WTC11 (cell line): ENCODE data around the gene ABCC4. TPM values are rescaled to one million over a fixed set of nuclear protein-coding genes. Genes with fewer than 3 reads are reported as not detected.

ENCODE experiments used
- ATAC-seq: fragments of 200-7000 bp; cut with Tn5 transposase; 2 replicates; pipeline ENCODE4 v1.10.0; 2021; ENCODE audit warnings: mild to moderate bottlenecking, moderate library complexity
- CTCF ChIA-PET: fragments of 300-600 bp; sonication (Branson Sonifier 250); formaldehyde crosslinking; loops from one replicate; lab custom pipeline; 2021; ENCODE audit warnings: antibody characterized with exemption; lab: Charles Lee
- POLR2A ChIA-PET: fragments of 350-600 bp; sonication (Branson Sonifier 250); formaldehyde crosslinking; loops from one replicate; lab custom pipeline; 2021; ENCODE audit warnings: antibody characterized with exemption; lab: Charles Lee
- DNase-seq: peaks from one replicate; pipeline ENCODE4 v3.0.0; 2021; ENCODE audit warnings: low spot score
- H3K27ac Mint-ChIP-seq: 2 replicates; pipeline ENCODE4 v1.8.0; 2021; ENCODE audit warnings: mixed read lengths
- H3K27me3 Mint-ChIP-seq: 2 replicates; pipeline ENCODE4 v1.8.0; 2021; ENCODE audit warnings: low read depth, mild to moderate bottlenecking, moderate library complexity, mixed read lengths
- H3K36me3 Mint-ChIP-seq: 2 replicates; pipeline ENCODE4 v1.8.0; 2021; ENCODE audit warnings: mixed read lengths
- H3K4me1 Mint-ChIP-seq: 2 replicates; pipeline ENCODE4 v1.8.0; 2022; ENCODE audit warnings: mixed read lengths
- H3K4me3 Mint-ChIP-seq: 2 replicates; pipeline ENCODE4 v1.8.0; 2021; ENCODE audit warnings: mild to moderate bottlenecking, moderate library complexity, mixed read lengths
- H3K9me3 Mint-ChIP-seq: 2 replicates; pipeline ENCODE4 v1.8.0; 2021; ENCODE audit warnings: mixed read lengths
- CBFB ChIP-seq: sonication (generic); formaldehyde crosslinking; IDR thresholded peaks from 2 replicates; pipeline ENCODE4 v1.8.1; 2022; ENCODE audit warnings: mild to moderate bottlenecking, low read depth, missing genetic modification reagents
- ETV6 ChIP-seq: sonication (generic); formaldehyde crosslinking; IDR thresholded peaks from 2 replicates; pipeline ENCODE4 v1.8.1; 2022; ENCODE audit warnings: mild to moderate bottlenecking, missing genetic modification reagents
- NR2C2 ChIP-seq: sonication (generic); formaldehyde crosslinking; IDR thresholded peaks from 2 replicates; pipeline ENCODE4 v1.8.0; 2022; ENCODE audit warnings: mild to moderate bottlenecking, missing genetic modification reagents
- NR3C1 ChIP-seq: sonication (generic); formaldehyde crosslinking; conservative IDR thresholded peaks from 2 replicates; pipeline ENCODE4 v1.8.1; 2023; ENCODE audit warnings: low read depth, mild to moderate bottlenecking, missing genetic modification reagents
- PREB ChIP-seq: sonication (generic); formaldehyde crosslinking; IDR thresholded peaks from 2 replicates; pipeline ENCODE4 v1.8.1; 2022; ENCODE audit warnings: mild to moderate bottlenecking, missing genetic modification reagents, moderate library complexity, borderline replicate concordance
- PRRX2 ChIP-seq: fragments of 250-450 bp; sonication (Bioruptor Pico); IDR thresholded peaks from 2 replicates; pipeline ENCODE4 v1.8.0; 2021; ENCODE audit warnings: mild to moderate bottlenecking
- TP53 ChIP-seq: sonication (generic); formaldehyde crosslinking; IDR thresholded peaks from 2 replicates; pipeline ENCODE4 v1.8.1; 2023; ENCODE audit warnings: mild to moderate bottlenecking, missing genetic modification reagents
- ZNF138 ChIP-seq: sonication (generic); formaldehyde crosslinking; conservative IDR thresholded peaks from 2 replicates; pipeline ENCODE4 v1.8.1; 2022; ENCODE audit warnings: mild to moderate bottlenecking, moderate library complexity, missing genetic modification reagents
- ZNF263 ChIP-seq: sonication (generic); formaldehyde crosslinking; IDR thresholded peaks from 2 replicates; pipeline ENCODE4 v1.8.1; 2022; ENCODE audit warnings: low read depth, mild to moderate bottlenecking, moderate library complexity, missing genetic modification reagents
- ZNF317 ChIP-seq: sonication (generic); formaldehyde crosslinking; IDR thresholded peaks from 2 replicates; pipeline ENCODE4 v1.8.1; 2023; ENCODE audit warnings: low read depth, mild to moderate bottlenecking, moderate library complexity, missing genetic modification reagents, borderline replicate concordance
- ZNF423 ChIP-seq: fragments of 250-450 bp; sonication (Bioruptor Pico); IDR thresholded peaks from 2 replicates; pipeline ENCODE4 v2.1.2; 2022; ENCODE audit warnings: mild to moderate bottlenecking, moderate library complexity
- total RNA-seq: library from RNA; stranded (reverse); gene quantifications from 3 replicates; pipeline ENCODE4 v1.2.3, GENCODE V29; 2021
- TF ChIP-seq, protein P1 (sequence below): sonication (generic); formaldehyde crosslinking; IDR thresholded peaks from 2 replicates; pipeline ENCODE4 v1.8.0; 2022; ENCODE audit warnings: mild to moderate bottlenecking, missing genetic modification reagents
- TF ChIP-seq, protein P2 (sequence below): sonication (generic); formaldehyde crosslinking; IDR thresholded peaks from 2 replicates; pipeline ENCODE4 v1.8.0; 2022; ENCODE audit warnings: missing genetic modification reagents
- TF ChIP-seq, protein P3 (sequence below): sonication (generic); formaldehyde crosslinking; IDR thresholded peaks from 2 replicates; pipeline ENCODE4 v1.8.0; 2022; ENCODE audit warnings: mild to moderate bottlenecking, missing genetic modification reagents
- TF ChIP-seq, protein P4 (sequence below): sonication (generic); formaldehyde crosslinking; IDR thresholded peaks from 2 replicates; pipeline ENCODE4 v1.8.0; 2023; ENCODE audit warnings: missing genetic modification reagents
- TF ChIP-seq, protein P5 (sequence below): sonication (generic); formaldehyde crosslinking; IDR thresholded peaks from 2 replicates; pipeline ENCODE4 v1.8.0; 2023; ENCODE audit warnings: mild to moderate bottlenecking, missing genetic modification reagents

ABCC4 gene
- total RNA-seq, 1 experiment from 2014 or later: 7.2 TPM

DNA sequence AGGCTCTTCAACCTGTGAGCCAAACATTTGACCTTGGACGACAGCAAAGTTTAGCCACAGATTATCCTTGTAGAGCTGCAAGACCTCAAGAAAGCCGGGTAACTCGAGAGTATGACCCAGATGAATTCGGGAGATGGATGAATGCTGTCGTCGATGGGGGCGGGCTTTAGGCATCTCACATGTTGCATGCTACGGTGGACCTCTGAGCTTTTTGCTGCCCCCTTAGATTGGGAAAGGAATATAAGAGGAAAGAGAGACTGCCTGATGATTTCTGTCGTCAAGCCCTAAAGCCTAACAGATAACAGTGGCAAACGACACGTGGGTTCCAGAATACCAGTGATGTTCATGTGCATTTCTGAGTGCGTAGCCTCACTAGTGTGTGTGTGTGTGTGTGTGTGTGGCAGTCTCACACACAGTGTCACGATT, 730 bp upstream of the ABCC4 start:
- ATAC-seq (peak; percentile 43), DNase-seq (no peak)
- Mint-ChIP-seq H3K9me3 (no peaks in the 10 kb centered on the region), H3K27ac (no peak overlapping the region), H3K4me3 (peak overlapping the region; percentile 66), H3K4me1 (peaks cover 11% of the 10 kb centered on the region), H3K36me3 (no peaks in the 10 kb centered on the region), H3K27me3 (peaks cover 41% of the 10 kb centered on the region)
- no peak for TF ChIP-seq ZNF423
- TF ChIP-seq, protein P1, sequence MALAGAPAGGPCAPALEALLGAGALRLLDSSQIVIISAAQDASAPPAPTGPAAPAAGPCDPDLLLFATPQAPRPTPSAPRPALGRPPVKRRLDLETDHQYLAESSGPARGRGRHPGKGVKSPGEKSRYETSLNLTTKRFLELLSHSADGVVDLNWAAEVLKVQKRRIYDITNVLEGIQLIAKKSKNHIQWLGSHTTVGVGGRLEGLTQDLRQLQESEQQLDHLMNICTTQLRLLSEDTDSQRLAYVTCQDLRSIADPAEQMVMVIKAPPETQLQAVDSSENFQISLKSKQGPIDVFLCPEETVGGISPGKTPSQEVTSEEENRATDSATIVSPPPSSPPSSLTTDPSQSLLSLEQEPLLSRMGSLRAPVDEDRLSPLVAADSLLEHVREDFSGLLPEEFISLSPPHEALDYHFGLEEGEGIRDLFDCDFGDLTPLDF (CRISPR knock-in tag): 0 out of 2 replicates have a peak, but pooled peaks have one; percentile 3
- TF ChIP-seq, protein P2, sequence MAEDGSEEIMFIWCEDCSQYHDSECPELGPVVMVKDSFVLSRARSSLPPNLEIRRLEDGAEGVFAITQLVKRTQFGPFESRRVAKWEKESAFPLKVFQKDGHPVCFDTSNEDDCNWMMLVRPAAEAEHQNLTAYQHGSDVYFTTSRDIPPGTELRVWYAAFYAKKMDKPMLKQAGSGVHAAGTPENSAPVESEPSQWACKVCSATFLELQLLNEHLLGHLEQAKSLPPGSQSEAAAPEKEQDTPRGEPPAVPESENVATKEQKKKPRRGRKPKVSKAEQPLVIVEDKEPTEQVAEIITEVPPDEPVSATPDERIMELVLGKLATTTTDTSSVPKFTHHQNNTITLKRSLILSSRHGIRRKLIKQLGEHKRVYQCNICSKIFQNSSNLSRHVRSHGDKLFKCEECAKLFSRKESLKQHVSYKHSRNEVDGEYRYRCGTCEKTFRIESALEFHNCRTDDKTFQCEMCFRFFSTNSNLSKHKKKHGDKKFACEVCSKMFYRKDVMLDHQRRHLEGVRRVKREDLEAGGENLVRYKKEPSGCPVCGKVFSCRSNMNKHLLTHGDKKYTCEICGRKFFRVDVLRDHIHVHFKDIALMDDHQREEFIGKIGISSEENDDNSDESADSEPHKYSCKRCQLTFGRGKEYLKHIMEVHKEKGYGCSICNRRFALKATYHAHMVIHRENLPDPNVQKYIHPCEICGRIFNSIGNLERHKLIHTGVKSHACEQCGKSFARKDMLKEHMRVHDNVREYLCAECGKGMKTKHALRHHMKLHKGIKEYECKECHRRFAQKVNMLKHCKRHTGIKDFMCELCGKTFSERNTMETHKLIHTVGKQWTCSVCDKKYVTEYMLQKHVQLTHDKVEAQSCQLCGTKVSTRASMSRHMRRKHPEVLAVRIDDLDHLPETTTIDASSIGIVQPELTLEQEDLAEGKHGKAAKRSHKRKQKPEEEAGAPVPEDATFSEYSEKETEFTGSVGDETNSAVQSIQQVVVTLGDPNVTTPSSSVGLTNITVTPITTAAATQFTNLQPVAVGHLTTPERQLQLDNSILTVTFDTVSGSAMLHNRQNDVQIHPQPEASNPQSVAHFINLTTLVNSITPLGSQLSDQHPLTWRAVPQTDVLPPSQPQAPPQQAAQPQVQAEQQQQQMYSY (CRISPR knock-in tag): no peak
- no peak for TF ChIP-seq CBFB (CRISPR knock-in tag)
- peak; percentile 9; the same call in 1 of the 2 replicates for TF ChIP-seq ZNF263 (CRISPR knock-in tag)
- TF ChIP-seq, protein P3, sequence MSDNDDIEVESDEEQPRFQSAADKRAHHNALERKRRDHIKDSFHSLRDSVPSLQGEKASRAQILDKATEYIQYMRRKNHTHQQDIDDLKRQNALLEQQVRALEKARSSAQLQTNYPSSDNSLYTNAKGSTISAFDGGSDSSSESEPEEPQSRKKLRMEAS (CRISPR knock-in tag): peak; percentile 14; the same call in 1 of the 2 replicates
- 0 out of 2 replicates have a peak, but pooled peaks have one; percentile 6 for TF ChIP-seq ZNF317
- no peak for TF ChIP-seq NR2C2 (CRISPR knock-in tag)
- TF ChIP-seq ZNF138 (CRISPR knock-in tag): no peak
- TF ChIP-seq, protein P4, sequence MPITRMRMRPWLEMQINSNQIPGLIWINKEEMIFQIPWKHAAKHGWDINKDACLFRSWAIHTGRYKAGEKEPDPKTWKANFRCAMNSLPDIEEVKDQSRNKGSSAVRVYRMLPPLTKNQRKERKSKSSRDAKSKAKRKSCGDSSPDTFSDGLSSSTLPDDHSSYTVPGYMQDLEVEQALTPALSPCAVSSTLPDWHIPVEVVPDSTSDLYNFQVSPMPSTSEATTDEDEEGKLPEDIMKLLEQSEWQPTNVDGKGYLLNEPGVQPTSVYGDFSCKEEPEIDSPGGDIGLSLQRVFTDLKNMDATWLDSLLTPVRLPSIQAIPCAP: no peak; the same call in 1 of the 2 replicates
- TF ChIP-seq ETV6 (CRISPR knock-in tag): no peak
- TF ChIP-seq, protein P5, sequence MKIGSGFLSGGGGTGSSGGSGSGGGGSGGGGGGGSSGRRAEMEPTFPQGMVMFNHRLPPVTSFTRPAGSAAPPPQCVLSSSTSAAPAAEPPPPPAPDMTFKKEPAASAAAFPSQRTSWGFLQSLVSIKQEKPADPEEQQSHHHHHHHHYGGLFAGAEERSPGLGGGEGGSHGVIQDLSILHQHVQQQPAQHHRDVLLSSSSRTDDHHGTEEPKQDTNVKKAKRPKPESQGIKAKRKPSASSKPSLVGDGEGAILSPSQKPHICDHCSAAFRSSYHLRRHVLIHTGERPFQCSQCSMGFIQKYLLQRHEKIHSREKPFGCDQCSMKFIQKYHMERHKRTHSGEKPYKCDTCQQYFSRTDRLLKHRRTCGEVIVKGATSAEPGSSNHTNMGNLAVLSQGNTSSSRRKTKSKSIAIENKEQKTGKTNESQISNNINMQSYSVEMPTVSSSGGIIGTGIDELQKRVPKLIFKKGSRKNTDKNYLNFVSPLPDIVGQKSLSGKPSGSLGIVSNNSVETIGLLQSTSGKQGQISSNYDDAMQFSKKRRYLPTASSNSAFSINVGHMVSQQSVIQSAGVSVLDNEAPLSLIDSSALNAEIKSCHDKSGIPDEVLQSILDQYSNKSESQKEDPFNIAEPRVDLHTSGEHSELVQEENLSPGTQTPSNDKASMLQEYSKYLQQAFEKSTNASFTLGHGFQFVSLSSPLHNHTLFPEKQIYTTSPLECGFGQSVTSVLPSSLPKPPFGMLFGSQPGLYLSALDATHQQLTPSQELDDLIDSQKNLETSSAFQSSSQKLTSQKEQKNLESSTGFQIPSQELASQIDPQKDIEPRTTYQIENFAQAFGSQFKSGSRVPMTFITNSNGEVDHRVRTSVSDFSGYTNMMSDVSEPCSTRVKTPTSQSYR (CRISPR knock-in tag): peak; percentile 2; the same call in 1 of the 2 replicates
- ChIA-PET POLR2A (interaction anchor here (0.7 kb wide), 1 partner anchor 374 kb away, joined by 3 read pairs; no protein-coding TSS in a partner anchor), CTCF (interaction anchor here (0.8 to 4.0 kb wide), 6 partner anchors 28 to 634 kb away, joined by 3 to 38 read pairs (median 10); no protein-coding TSS in a partner anchor)

DNA sequence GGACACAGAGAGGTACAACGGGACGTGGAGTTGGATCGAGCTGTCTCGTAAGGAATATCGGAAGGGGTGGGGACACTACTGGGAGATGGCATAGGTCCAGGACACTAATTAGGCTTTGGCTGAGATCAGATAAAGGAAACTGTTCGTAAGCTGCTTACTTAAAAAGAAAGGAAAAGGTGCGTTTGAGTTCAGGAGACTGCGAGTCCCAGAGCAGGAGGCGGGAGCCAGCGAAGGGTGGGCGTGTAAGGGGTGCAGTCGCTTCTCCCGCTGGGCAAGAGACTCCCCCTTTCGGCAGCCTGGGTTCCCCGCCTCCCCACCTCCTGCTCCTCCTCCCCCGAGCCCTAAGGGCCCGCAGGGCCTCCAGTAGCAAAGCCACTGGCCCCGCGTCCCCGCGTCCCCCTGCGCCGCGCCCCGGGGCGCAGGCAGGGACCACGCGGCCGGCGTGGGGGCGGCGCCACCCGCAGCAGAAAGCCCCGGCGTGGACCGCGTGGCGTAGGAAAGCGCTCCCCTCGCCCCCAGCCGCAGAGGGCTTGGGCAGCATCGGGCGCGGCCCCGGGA, 547 bp downstream of the ABCC4 start:
- Mint-ChIP-seq H3K4me1 (peaks cover 11% of the 10 kb centered on the region), H3K9me3 (no peaks in the 10 kb centered on the region), H3K27me3 (peaks cover 41% of the 10 kb centered on the region), H3K27ac (no peak overlapping the region), H3K4me3 (peak overlapping the region; percentile 80), H3K36me3 (no peaks in the 10 kb centered on the region)
- DNase-seq (peak; percentile 50), ATAC-seq (peak; percentile 36)
- TF ChIP-seq TP53 (CRISPR knock-in tag) (no peak; the same call in 1 of the 2 replicates), NR3C1 (CRISPR knock-in tag) (0 out of 2 replicates have a peak, but pooled peaks have one; percentile 9), PREB (CRISPR knock-in tag) (no peak), PRRX2 (CRISPR knock-in tag) (no peak)
- POLR2A ChIA-PET: no interaction called here
- CTCF ChIA-PET: interaction anchor here (1.5 to 4.0 kb wide), 5 partner anchors 26 to 111 kb away, joined by 5 to 38 read pairs (median 8); no protein-coding TSS in a partner anchor
